ENCODE data around the gene MEPE.

MEPE gene

GRCh38 chr4:87832669-87833068, at the start of gene MEPE:
Gene MEPE (plus strand): TSS chr4:87832969. CDS start chr4:87834715, 1,746 bp downstream.
- no peak for DNase-seq (ENCODE audit: low spot score)

- no peak for DNase-seq (ENCODE audit: low spot score)
These were observed 49.0 kb upstream of the MEPE start for GRCh38 chr4:87783781-87784180.

GRCh38 chr4:87785731-87786509, 46.8 kb upstream of the MEPE start:
- no peak for DNase-seq (ENCODE audit: low spot score)

DNA sequence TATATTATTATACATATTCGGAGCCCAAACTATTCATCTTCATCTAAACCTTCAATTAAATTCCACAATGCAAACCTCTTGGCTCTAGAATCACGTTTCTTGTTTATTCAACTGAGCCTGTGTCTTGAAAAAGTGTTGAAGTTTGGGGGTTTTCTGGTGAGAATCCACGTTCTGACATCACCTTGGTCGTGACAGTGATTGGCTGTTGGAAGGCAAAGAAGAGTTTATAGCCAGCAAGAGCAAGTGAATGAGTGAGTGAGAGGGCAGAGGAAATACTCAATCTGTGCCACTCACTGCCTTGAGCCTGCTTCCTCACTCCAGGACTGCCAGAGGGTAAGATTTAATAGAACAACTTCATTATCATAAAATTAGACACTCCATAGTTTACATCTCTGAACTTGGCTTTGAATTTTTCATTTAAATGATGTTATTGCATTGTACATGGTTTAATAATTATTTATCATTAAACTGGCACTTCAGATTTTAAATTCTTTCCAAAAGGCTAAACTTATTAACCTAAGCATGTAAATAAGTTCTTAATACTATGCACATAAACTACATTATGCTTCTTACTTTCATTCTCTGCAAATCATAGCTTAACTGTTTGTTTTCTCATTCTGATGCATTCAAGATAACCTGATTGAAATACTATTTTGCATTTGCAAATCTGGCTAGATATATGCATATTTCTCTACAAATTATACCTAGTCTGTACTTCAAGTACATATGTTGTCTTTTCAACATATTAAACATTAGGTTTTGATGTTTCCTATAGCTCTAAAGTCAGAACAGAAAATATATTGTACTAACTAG, 33.3 kb upstream of the MEPE start, which contains the start of gene IBSP:
Gene IBSP (plus strand): TSS at position 254 of the 813 bp plus-strand sequence. CDS start 2,808 bp downstream, outside the sequence.
- no peak for DNase-seq (ENCODE audit: low spot score)

GRCh38 chr4:87802858-87803257, 29.9 kb upstream of the MEPE start:
- no peak for DNase-seq (ENCODE audit: low spot score)

GRCh38 chr4:87803421-87803820, 29.3 kb upstream of the MEPE start:
- no peak for DNase-seq (ENCODE audit: low spot score)

DNA sequence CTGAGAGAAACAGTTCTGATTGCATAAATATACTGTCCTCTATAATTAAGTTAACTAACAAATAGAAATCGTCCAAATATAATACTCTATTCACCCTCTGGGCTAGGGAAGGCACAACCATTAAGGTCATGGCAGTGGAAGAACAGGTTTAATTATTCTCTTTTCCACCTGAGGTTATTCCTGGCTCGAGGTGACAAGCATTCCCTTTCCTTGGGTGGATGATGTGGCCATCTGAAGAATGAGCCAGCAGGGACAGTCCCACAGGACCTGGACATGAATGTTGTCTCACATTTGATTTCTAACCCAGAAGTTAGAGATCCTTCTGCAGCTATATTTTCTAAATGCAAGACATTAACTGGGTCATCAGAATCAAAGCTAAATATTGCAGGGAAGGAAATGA, 27.9 kb upstream of the MEPE start:
- no peak for DNase-seq (ENCODE audit: low spot score)

- DNase-seq (ENCODE audit: low spot score) = no peak
These were observed 26.8 kb upstream of the MEPE start for GRCh38 chr4:87805971-87806370.

DNA sequence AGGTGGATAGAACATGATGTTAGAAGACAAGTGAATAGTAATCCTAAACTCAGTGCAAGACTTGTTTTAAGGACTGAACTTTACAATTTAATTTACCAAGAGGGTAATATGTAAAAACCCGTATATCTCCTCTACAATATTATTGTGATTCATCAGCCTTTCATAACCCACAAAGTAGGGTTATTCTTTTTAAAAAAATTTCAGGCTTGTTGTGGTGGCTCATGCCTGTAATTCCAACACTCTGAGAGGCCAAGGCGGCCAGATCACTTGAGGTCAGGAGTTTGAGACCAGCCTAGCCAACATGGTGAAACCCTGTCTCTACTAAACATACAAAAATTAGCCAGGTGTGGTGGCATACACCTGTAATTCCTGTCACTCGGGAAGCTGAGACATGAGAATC, 26.2 kb upstream of the MEPE start:
- DNase-seq (ENCODE audit: low spot score) = no peak

DNA sequence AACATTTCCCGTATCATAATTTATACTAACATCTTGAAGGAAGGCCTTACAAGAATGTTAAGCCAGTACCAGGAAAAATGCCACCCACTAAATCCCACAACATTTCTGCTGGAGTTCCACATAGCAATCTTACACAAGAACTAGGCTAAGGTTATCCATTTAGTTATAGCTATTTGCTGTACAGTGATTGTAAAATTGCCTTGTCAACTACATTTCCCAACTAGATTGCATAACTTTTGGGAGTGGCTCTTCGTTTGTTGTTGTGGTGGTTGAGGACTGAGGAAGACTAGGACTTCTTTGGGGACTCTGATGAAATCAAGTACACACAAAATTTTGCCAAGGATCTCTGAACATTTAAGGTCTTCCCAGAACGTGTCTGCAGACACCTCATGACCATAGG, 25.4 kb upstream of the MEPE start:
- DNase-seq (ENCODE audit: low spot score) = no peak

DNA sequence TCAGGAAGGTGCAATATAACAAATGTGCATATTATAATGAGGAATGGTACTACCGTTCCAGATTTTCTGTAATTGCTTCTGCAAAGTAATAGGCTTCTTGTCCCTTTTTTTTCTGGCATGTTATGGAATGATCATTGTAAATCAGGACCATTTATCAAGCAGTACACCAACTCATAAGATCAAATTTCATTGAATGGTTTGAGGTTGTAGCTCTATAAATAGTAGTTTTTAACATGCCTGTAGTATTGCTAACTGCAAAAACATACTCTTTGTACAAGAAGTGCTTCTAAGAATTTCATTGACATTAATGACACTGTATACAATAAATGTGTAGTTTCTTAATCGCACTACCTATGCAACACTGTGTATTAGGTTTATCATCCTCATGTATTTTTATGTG, 20.8 kb upstream of the MEPE start:
- no peak for DNase-seq (ENCODE audit: low spot score)

DNA sequence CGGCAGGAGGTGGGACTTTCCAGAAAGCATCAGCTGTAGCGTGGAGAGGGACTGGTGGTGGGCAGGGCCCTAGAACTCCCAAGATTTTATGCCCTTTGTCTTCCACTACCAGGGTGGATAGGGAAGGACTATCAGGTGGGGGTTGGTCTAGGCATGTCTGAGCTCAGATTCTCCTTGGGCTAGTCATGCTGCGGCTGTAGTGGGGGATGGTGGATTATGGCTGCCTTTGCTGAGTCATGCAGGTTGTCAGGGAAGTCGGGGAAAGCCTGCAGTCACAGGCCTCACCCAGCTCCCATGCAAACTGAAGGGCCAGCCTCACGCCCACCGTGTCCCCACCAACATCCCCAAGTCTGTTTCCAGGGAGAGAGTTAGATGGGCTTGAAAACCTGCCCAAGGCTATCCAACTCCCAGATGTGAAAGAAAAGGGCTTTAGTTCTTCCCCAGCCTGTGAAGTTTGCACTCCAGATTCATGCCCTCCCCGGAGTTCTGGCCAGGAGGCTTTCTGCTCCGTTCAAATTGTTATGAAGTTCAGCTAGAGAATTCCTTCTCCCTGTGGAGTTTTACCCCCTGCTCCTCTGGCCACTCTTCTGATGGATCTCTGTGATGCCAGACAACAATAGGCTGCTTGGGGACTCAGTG, 13.4 kb upstream of the MEPE start:
- no peak for DNase-seq (ENCODE audit: low spot score)

DNA sequence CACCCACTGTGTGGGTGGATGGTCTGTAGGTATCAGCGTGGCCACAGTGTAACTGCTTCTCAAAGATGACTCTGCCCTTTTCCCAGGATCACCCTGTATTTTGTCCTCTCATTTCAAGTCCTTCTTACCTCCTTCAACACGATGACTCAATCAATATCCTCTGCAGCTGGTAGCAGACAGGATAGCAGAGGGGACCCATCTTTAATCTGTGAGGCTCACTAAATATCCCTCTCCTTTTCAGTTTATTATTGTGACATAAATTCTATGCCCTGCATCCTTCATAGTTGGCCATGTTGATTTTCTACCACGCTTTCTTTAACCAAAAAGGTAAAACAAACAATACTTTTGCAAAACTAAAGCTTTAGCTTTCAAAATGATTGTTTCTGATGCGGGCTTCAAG, 9.6 kb upstream of the MEPE start:
- no peak for DNase-seq (ENCODE audit: low spot score)

DNA sequence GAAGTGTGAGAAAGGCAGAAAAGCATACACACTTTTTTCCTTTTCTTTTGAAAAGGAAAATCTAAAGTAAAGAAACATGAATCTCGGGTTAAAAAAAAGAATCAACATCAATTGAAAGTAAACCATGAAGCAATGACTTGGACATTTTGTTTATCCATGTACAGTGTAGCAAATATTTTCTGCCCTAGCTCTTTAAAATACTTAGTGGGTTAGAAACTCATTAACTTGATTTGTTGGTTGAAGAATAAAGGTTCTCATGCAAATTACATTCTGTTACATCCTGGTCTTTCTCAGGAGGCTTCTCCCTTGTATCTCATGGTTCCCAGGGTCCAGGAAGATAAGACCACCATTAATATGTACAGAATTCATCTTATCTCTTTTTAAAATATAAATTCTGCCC, 9.0 kb upstream of the MEPE start:
- no peak for DNase-seq (ENCODE audit: low spot score)

DNA sequence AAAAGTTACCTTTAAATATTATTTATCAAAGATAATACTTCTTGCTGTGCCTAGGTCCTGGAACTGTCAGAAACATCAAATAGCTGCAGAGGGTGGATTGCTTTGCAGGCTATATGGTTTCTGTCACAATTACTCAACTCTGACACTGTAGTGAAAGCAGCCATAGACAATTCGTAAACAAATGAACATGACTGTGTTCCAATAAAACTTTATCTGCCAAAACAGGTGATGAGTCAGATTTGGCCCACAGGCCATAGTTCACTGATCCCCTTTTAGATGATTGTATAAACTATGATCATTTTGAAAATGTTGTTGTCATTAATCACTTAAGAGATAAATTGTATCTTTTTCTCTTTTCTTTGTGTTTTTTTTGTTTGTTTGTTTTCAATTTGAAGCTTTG, 8.4 kb upstream of the MEPE start:
- no peak for DNase-seq (ENCODE audit: low spot score)

DNA sequence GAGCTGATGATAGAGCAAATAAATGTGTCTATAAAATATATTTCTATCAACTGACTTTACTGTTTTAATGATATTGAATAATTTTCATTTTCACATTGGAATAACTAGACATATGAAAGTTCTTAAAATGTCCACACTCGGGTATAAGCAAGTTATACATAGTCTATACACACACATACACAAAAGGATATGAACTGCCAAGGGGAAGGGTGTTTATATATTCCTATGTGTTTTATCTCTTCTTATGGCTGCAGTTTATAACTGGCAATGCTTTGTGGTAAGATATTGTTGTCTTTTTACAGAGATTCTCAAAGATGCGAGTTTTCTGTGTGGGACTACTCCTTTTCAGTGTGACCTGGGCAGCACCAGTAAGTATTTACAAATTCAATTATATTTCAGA, 1.6 kb downstream of the MEPE start:
- DNase-seq (ENCODE audit: low spot score) = no peak

DNA sequence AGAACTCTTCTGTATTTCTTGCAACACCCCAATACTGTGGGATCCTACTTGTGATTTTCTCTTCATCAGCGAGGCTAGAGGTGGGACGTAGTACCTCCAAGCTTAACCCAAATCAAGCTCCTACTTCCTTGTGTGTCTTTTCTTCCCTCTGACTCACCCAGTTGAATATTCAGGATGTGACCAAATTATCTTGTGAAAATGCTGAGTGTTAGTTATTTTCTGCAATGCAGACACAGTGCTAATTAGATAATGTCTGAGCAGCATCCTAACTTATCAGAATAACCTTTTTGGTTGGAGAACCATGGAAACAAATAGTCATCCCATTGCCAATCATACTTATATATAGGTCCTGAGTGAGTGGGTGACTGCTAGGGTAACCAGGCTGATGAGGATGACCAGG, 2.4 kb downstream of the MEPE start:
- DNase-seq (ENCODE audit: low spot score) = peak; percentile 42

DNA sequence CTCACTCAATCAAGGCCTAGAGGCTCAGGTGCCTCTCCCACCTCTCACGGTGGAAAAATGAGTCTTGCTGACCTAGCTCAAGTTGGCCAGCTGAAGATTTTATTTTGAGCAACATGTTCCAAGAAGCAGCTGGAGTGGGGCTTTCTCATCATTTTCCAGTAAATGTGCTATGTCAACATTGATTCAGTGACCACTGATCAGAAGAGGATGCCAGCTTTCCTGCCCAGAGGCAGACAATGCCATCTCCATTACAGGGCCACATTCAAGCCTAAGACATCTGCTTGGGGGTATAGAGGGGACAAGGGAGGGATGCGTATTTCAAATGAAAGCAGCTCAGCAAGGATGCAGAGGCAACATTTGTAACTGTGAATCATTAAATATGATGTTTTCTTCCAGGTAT, 3.0 kb downstream of the MEPE start:
- DNase-seq (ENCODE audit: low spot score) = no peak

- DNase-seq (ENCODE audit: low spot score) = no peak
These were observed 5.4 kb downstream of the MEPE start for GRCh38 chr4:87838205-87838604.

- peak; percentile 56 for DNase-seq (ENCODE audit: low spot score)
These were observed 6.3 kb downstream of the MEPE start for GRCh38 chr4:87838890-87839591.

- DNase-seq (ENCODE audit: low spot score) = no peak
These were observed 6.8 kb downstream of the MEPE start for GRCh38 chr4:87839592-87839946.

GRCh38 chr4:87840149-87840548, 7.4 kb downstream of the MEPE start:
- DNase-seq (ENCODE audit: low spot score) = no peak

Data from kidney capillary endothelial cell (primary cell).